IMR-90 (cell line): ENCODE data around the gene SPATA21.

ENCODE experiments used
- BHLHE40 ChIP-seq: fragments of 150-350 bp; IDR thresholded peaks from 2 replicates; pipeline ENCODE4 v1.6.1; 2016; ENCODE audit warnings: mild to moderate bottlenecking, low read depth, low read length
- CEBPB ChIP-seq: IDR thresholded peaks from 2 replicates; pipeline ENCODE4 v1.6.1; 2012; ENCODE audit warnings: low read depth, low read length, improper control_type of control experiment
- CHD1 ChIP-seq: IDR thresholded peaks from 2 replicates; pipeline ENCODE4 v1.6.1; 2012; ENCODE audit warnings: low read depth, low read length, improper control_type of control experiment
- POLR2A ChIP-seq: IDR thresholded peaks from 2 replicates; pipeline ENCODE4 v1.6.1; 2012; ENCODE audit warnings: mild to moderate bottlenecking, low read depth, low read length
- RAD21 ChIP-seq: IDR thresholded peaks from 2 replicates; pipeline ENCODE4 v1.6.1; 2012; ENCODE audit warnings: low read length, improper control_type of control experiment
- RCOR1 ChIP-seq: IDR thresholded peaks from 2 replicates; pipeline ENCODE4 v1.6.1; 2012; ENCODE audit warnings: mild to moderate bottlenecking, low read length, improper control_type of control experiment; ENCODE audit not compliant: insufficient replicate concordance
- TF ChIP-seq, protein P1 (sequence below): conservative IDR thresholded peaks from 2 replicates; pipeline ENCODE4 v1.5.1; 2012; ENCODE audit warnings: mild to moderate bottlenecking, low read depth, low read length, improper control_type of control experiment
- TF ChIP-seq, protein P2 (sequence below): fragments of 150-350 bp; IDR thresholded peaks from 2 replicates; pipeline ENCODE4 v1.6.1; 2017; ENCODE audit warnings: mild to moderate bottlenecking, antibody characterized with exemption, low read length, low read depth

DNA sequence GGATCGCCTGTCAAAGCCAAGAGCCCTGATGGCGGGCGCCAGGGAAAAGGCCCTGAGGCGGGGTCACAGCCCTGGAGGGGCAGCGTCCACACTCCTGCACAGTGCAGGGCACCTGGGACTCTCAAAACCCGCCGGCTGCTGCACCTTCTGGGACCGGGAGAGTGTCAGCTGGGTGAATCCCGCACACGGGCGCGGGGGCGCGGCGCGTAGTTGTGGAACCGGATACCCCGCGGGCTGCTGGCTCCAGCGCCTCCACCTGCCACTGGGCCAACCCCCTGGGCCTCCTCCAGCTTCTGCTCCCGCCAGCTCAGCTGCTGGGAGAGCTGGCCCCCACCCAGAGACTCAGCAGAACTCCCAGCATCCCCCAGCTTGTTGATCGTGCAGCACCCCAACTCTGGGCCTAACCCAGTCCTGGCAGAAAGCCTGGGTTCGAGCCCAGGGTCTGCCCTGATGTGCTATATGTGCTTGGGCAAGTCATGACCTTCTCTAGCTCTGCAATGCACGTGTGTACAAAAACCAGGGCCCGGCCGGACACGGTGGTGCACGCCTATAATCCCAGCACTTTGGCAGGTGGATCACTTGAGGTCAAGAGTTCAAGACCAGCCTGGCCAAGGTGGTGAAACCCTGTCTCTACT is 37.1 kb upstream of the SPATA21 start:
- TF ChIP-seq, protein P1, sequence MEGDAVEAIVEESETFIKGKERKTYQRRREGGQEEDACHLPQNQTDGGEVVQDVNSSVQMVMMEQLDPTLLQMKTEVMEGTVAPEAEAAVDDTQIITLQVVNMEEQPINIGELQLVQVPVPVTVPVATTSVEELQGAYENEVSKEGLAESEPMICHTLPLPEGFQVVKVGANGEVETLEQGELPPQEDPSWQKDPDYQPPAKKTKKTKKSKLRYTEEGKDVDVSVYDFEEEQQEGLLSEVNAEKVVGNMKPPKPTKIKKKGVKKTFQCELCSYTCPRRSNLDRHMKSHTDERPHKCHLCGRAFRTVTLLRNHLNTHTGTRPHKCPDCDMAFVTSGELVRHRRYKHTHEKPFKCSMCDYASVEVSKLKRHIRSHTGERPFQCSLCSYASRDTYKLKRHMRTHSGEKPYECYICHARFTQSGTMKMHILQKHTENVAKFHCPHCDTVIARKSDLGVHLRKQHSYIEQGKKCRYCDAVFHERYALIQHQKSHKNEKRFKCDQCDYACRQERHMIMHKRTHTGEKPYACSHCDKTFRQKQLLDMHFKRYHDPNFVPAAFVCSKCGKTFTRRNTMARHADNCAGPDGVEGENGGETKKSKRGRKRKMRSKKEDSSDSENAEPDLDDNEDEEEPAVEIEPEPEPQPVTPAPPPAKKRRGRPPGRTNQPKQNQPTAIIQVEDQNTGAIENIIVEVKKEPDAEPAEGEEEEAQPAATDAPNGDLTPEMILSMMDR = no peak
- TF ChIP-seq RCOR1 (no peak), CEBPB (no peak), RAD21 (no peak), CHD1 (no peak), BHLHE40 (no peak), POLR2A (no peak)
- TF ChIP-seq, protein P2, sequence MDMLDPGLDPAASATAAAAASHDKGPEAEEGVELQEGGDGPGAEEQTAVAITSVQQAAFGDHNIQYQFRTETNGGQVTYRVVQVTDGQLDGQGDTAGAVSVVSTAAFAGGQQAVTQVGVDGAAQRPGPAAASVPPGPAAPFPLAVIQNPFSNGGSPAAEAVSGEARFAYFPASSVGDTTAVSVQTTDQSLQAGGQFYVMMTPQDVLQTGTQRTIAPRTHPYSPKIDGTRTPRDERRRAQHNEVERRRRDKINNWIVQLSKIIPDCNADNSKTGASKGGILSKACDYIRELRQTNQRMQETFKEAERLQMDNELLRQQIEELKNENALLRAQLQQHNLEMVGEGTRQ = no peak
